SK-N-SH (cell line): ENCODE measurements around the gene CIROP. TPM values are rescaled to one million over a fixed set of nuclear protein-coding genes. Genes with fewer than 3 reads are reported as not detected.

ENCODE experiments used
- CTCF ChIA-PET: fragments of 300-600, 350-600 bp; formaldehyde crosslinking; extraction: SDS; loops from one replicate; lab custom pipeline; 2021; lab: Yijun Ruan, JAX
- POLR2A ChIA-PET: fragments of 350-600 bp; sonication (Branson Sonifier 250); formaldehyde crosslinking; extraction: SDS; loops from one replicate; lab custom pipeline; 2020; ENCODE audit warnings: antibody characterized with exemption, inconsistent platforms; lab: Yijun Ruan, JAX
- DNase-seq: peaks from one replicate; pipeline ENCODE4 v3.0.0; 2012
- H2AFZ ChIP-seq: fragments of 200-600 bp; sonication (generic); 2 replicates; pipeline ENCODE4 v1.8.1; 2016; ENCODE audit warnings: antibody characterized with exemption, mild to moderate bottlenecking, low read depth
- H3F3A ChIP-seq: fragments of 200-600 bp; sonication (generic); replicated peaks from 2 replicates; pipeline ENCODE3; 2016; ENCODE audit warnings: antibody characterized with exemption, mild to moderate bottlenecking; ENCODE audit not compliant: insufficient read depth
- H3K27ac ChIP-seq, 2 experiments: fragments of 200-500 bp in 1 of 2; fragments of 200-600 bp in 1 of 2; sonication (Bioruptor generic) in 1 of 2; sonication (generic), shearing (Covaris generic) in 1 of 2; 2 replicates each; pipeline versions ENCODE4 v1.5.1 to v1.6.1; 2014 to 2016; ENCODE audit warnings: low read depth in 2 of 2, inconsistent platforms in 1 of 2, low read length in 1 of 2, mild to moderate bottlenecking in 1 of 2, mixed read lengths in 1 of 2
- H3K27me3 ChIP-seq: fragments of 200-600 bp; sonication (generic), shearing (Covaris generic); 2 replicates; pipeline ENCODE4 v1.6.1; 2016; ENCODE audit warnings: mixed run types; ENCODE audit not compliant: insufficient read depth
- H3K36me3 ChIP-seq, 2 experiments: fragments of 200-500 bp in 1 of 2; fragments of 200-600 bp in 1 of 2; sonication (Bioruptor generic) in 1 of 2; sonication (generic) in 1 of 2; replicated peaks in 1 of 2; 2 replicates each; pipeline versions ENCODE3 to v1.5.1; 2014 to 2016; ENCODE audit warnings: low read length in 1 of 2, mild to moderate bottlenecking in 1 of 2; ENCODE audit not compliant: insufficient read depth in 2 of 2, control insufficient read depth in 1 of 2
- H3K4me1 ChIP-seq, 2 experiments: fragments of 200-500 bp in 1 of 2; fragments of 200-600 bp in 1 of 2; sonication (Bioruptor generic) in 1 of 2; sonication (generic), shearing (Covaris generic) in 1 of 2; 2 replicates each; pipeline versions ENCODE4 v1.5.1 to v1.6.1; 2014 to 2016; ENCODE audit warnings: low read depth in 1 of 2, low read length in 1 of 2, mixed run types in 1 of 2; ENCODE audit not compliant: insufficient read depth in 2 of 2, control insufficient read depth in 1 of 2
- H3K4me2 ChIP-seq: fragments of 200-600 bp; sonication (generic), shearing (Covaris generic); 2 replicates; pipeline ENCODE4 v1.6.1; 2017; ENCODE audit warnings: mixed run types
- H3K4me3 ChIP-seq, 2 experiments: fragments of 200-500 bp in 1 of 2; fragments of 200-600 bp in 1 of 2; sonication (Bioruptor generic) in 1 of 2; sonication (generic), shearing (Covaris generic) in 1 of 2; 2 replicates each; pipeline versions ENCODE4 v1.5.1 to v1.8.1; 2014 to 2016; ENCODE audit warnings: low read depth in 2 of 2, inconsistent platforms in 1 of 2, low read length in 1 of 2, mild to moderate bottlenecking in 1 of 2, mixed read lengths in 1 of 2, moderate library complexity in 1 of 2
- H3K79me2 ChIP-seq: fragments of 200-600 bp; sonication (generic); 2 replicates; pipeline ENCODE4 v1.8.1; 2017; ENCODE audit warnings: mild to moderate bottlenecking; ENCODE audit not compliant: insufficient read depth
- H3K9ac ChIP-seq: fragments of 200-600 bp; sonication (generic); 2 replicates; pipeline ENCODE4 v1.6.1; 2017; ENCODE audit warnings: mixed run types
- H3K9me2 ChIP-seq: fragments of 200-600 bp; sonication (generic); 2 replicates; pipeline ENCODE4 v1.6.1; 2017; ENCODE audit warnings: mixed run types
- H3K9me3 ChIP-seq: fragments of 200-600 bp; sonication (generic); 2 replicates; pipeline ENCODE4 v1.6.1; 2017; ENCODE audit warnings: mixed run types, mild to moderate bottlenecking, moderate library complexity
- H4K20me1 ChIP-seq: fragments of 200-600 bp; sonication (generic); 2 replicates; pipeline ENCODE4 v1.6.1; 2017; ENCODE audit warnings: mild to moderate bottlenecking, mixed run types; ENCODE audit not compliant: insufficient read depth
- CTCF ChIP-seq: fragments of 200-600 bp; sonication (generic); IDR thresholded peaks from 2 replicates; pipeline ENCODE4 v1.6.1; 2017; ENCODE audit warnings: antibody characterized with exemption, mild to moderate bottlenecking, moderate library complexity
- EP300 ChIP-seq, 2 experiments: IDR thresholded peaks; 2 replicates each; pipeline versions ENCODE4 v1.4.0 to v1.6.1; 2012; ENCODE audit warnings: borderline replicate concordance in 1 of 2, low read depth in 1 of 2, low read length in 1 of 2
- EZH2phosphoT487 ChIP-seq: fragments of 200-600 bp; sonication (generic); IDR thresholded peaks from 2 replicates; pipeline ENCODE4 v1.6.1; 2017; ENCODE audit warnings: low read depth, mixed run types, mild to moderate bottlenecking, antibody characterized with exemption, moderate library complexity, borderline replicate concordance
- FOSL2 ChIP-seq: IDR thresholded peaks from 2 replicates; pipeline ENCODE4 v1.4.0; 2012; ENCODE audit warnings: low read depth, mild to moderate bottlenecking, moderate library complexity, borderline replicate concordance
- FOXJ3 ChIP-seq: sonication (generic); formaldehyde crosslinking; IDR thresholded peaks from 2 replicates; pipeline ENCODE4 v1.5.1; 2020; ENCODE audit warnings: mild to moderate bottlenecking, missing genetic modification reagents
- GABPA ChIP-seq: IDR thresholded peaks from 2 replicates; pipeline ENCODE4 v1.4.0; 2012; ENCODE audit warnings: low read depth, mild to moderate bottlenecking
- GATA2 ChIP-seq: sonication (generic); formaldehyde crosslinking; IDR thresholded peaks from 2 replicates; pipeline ENCODE4 v1.5.0; 2020; ENCODE audit warnings: mild to moderate bottlenecking, missing genetic modification reagents
- JUND ChIP-seq: IDR thresholded peaks from 2 replicates; pipeline ENCODE4 v1.4.0; 2012
- MAX ChIP-seq: IDR thresholded peaks from 2 replicates; pipeline ENCODE4 v1.4.0; 2012; ENCODE audit warnings: low read depth
- MXI1 ChIP-seq: IDR thresholded peaks from 2 replicates; pipeline ENCODE4 v1.6.1; 2012; ENCODE audit warnings: mild to moderate bottlenecking, low read depth, low read length, improper control_type of control experiment
- NFIC ChIP-seq: IDR thresholded peaks from 2 replicates; pipeline ENCODE4 v1.4.0; 2012; ENCODE audit warnings: borderline replicate concordance
- NRF1 ChIP-seq: IDR thresholded peaks from 2 replicates; pipeline ENCODE4 v1.6.1; 2012; ENCODE audit warnings: low read depth, mild to moderate bottlenecking, low read length
- PBX3 ChIP-seq: IDR thresholded peaks from 2 replicates; pipeline ENCODE4; 2012
- REST ChIP-seq: IDR thresholded peaks from 2 replicates; pipeline ENCODE4 v1.6.1; 2012; ENCODE audit warnings: mild to moderate bottlenecking, low read depth, low read length, moderate library complexity
- RFX5 ChIP-seq: IDR thresholded peaks from 2 replicates; pipeline ENCODE4 v1.6.1; 2012; ENCODE audit warnings: mild to moderate bottlenecking, improper control_type of control experiment, low read length
- SIN3A ChIP-seq: IDR thresholded peaks from 2 replicates; pipeline ENCODE4 v1.6.1; 2012; ENCODE audit warnings: low read depth, mild to moderate bottlenecking, low read length, moderate library complexity, borderline replicate concordance
- SMC3 ChIP-seq: IDR thresholded peaks from 2 replicates; pipeline ENCODE4 v1.6.1; 2012; ENCODE audit warnings: low read depth, low read length, improper control_type of control experiment
- TEAD4 ChIP-seq: IDR thresholded peaks from 2 replicates; pipeline ENCODE4 v1.4.0; 2012; ENCODE audit warnings: mild to moderate bottlenecking, borderline replicate concordance; ENCODE audit not compliant: insufficient read depth
- USF1 ChIP-seq: IDR thresholded peaks from 2 replicates; pipeline ENCODE4 v1.4.0; 2012; ENCODE audit warnings: low read depth, borderline replicate concordance
- YY1 ChIP-seq: IDR thresholded peaks from 2 replicates; pipeline ENCODE4 v1.4.0; 2012; ENCODE audit warnings: low read depth, mild to moderate bottlenecking
- ZBTB33 ChIP-seq: IDR thresholded peaks from 2 replicates; pipeline ENCODE4 v1.4.0; 2012; ENCODE audit warnings: low read depth, borderline replicate concordance
- WGBS: methylation state at CpG from one replicate; pipeline ENCODE4 v1.1.6; 2017; ENCODE audit warnings: low lambda C conversion rate; 5-methylcytosine and 5-hydroxymethylcytosine counted together
- polyA plus RNA-seq, 3 experiments: library from polyadenylated mRNA; depleted of rRNA; stranded (reverse); fragments of >200 nt; gene quantifications; 2 replicates each; pipeline ENCODE4 v1.2.3, GENCODE V29; 2012

Gene CIROP
- polyA plus RNA-seq, 1 of the 3 experiments (the other 2 are of a cell fraction): not detected

- H3K27ac ChIP-seq: peak overlapping the region; percentile 62 to 90; a peak in 3 of 4 replicates
- ChIA-PET POLR2A (interaction anchor here (0.9 to 3.9 kb wide), 12 partner anchors 11 to 80 kb away, joined by 3 to 33 read pairs (median 6); partner anchors contain the start of genes ACIN1, AJUBA and C14orf119), CTCF (interaction anchor here (0.6 to 33.1 kb wide), 40 partner anchors 11 to 501 kb away, joined by 3 to 1566 read pairs (median 5); partner anchors contain the start of genes ACIN1, AJUBA, C14orf119 and HOMEZ)
- H3K4me1 ChIP-seq: peaks cover 27 to 28% of the 10 kb centered on the region in 2 experiments; a peak in 3 of 4 replicates
- H2AFZ ChIP-seq: no peak overlapping the region
- peak; percentile 92 for DNase-seq
- no peaks in the 10 kb centered on the region for H3K27me3 ChIP-seq
- peaks cover 15% of the 10 kb centered on the region; the same call in 1 of the 2 replicates for H3K79me2 ChIP-seq
- no peaks in the 10 kb centered on the region; the same call in 1 of the 2 replicates for H4K20me1 ChIP-seq
- WGBS: 4% methylated on average over 23 of the region's 51 CpGs
- peak overlapping the region; percentile 56; the same call in 1 of the 2 replicates for H3K9ac ChIP-seq
- no peaks in the 10 kb centered on the region for H3K9me2 ChIP-seq
- H3K4me3 ChIP-seq: peak overlapping the region; percentile 62 to 82
- H3K36me3 ChIP-seq: peaks cover 28 to 39% of the 10 kb centered on the region in 2 experiments
- peak overlapping the region; percentile 99 for H3K4me2 ChIP-seq
- H3K9me3 ChIP-seq: no peaks in the 10 kb centered on the region
- H3F3A ChIP-seq: peaks cover 46% of the 10 kb centered on the region
- TF ChIP-seq NFIC: 0 out of 2 replicates have a peak, but pooled peaks have one; percentile 21
- no peak for TF ChIP-seq TEAD4
- 0 out of 2 replicates have a peak, but pooled peaks have one; percentile 22 for TF ChIP-seq MAX
- no peak for TF ChIP-seq EP300 (IDR thresholded peaks at IDR 0.05; ENCODE audit: borderline replicate concordance in 1 of 2, low read depth in 1 of 2, low read length in 1 of 2)
- TF ChIP-seq RFX5: no peak
- no peak for TF ChIP-seq FOSL2
- TF ChIP-seq ZBTB33: no peak
- TF ChIP-seq CTCF: peak; percentile 94
- no peak for TF ChIP-seq EZH2phosphoT487
- peak; percentile 89 for TF ChIP-seq SMC3
- peak; percentile 30; the same call in 1 of the 2 replicates for TF ChIP-seq FOXJ3
- TF ChIP-seq GABPA: no peak
- no peak for TF ChIP-seq YY1
- no peak for TF ChIP-seq PBX3
- TF ChIP-seq SIN3A: no peak; the same call in 1 of the 2 replicates
- no peak for TF ChIP-seq USF1
- no peak for TF ChIP-seq GATA2 (CRISPR knock-in tag)
- TF ChIP-seq MXI1: peak; percentile 18; the same call in 1 of the 2 replicates
- TF ChIP-seq NRF1: no peak
- no peak for TF ChIP-seq JUND
- TF ChIP-seq REST: no peak
These were observed 46.8 kb downstream of the CIROP start for GRCh38 chr14:23057757-23058653.
